Esophagus mucosa (tissue), 1 donor: ENCODE measurements around the gene RNF112. TPM values are rescaled to one million over a fixed set of nuclear protein-coding genes. Genes with fewer than 3 reads are reported as not detected.

Source experiments
- ATAC-seq: fragments of 200-7000 bp; cut with Tn5 transposase; one replicate; pipeline ENCODE4 v1.9.1; 2020
- total RNA-seq: library from RNA; stranded (reverse); gene quantifications from one replicate; pipeline ENCODE4 v1.2.4, GENCODE V29; 2023
- donor health status: DM: yes; HTN: yes; CAD: no.

RNF112 gene
- total RNA-seq, 1 donor from 2014 or later = 1.1 TPM

- ATAC-seq = no peak
Measured at GRCh38 chr17:19375732-19376131, 35.3 kb upstream of the RNF112 start.

GRCh38 chr17:19376811-19377210 is 34.2 kb upstream of the RNF112 start:
- no peak for ATAC-seq

- peak; percentile 93 for ATAC-seq
Measured at GRCh38 chr17:19377602-19378415, 33.2 kb upstream of the RNF112 start.

GRCh38 chr17:19378416-19379360 is 32.3 kb upstream of the RNF112 start, which contains the start of gene MAPK7:
Gene MAPK7, plus strand, starts transcription at chr17:19378498. Its CDS starts 403 bp downstream, at chr17:19378901.
- peak; percentile 12 for ATAC-seq

- ATAC-seq = no peak
Measured at GRCh38 chr17:19379361-19380065, 31.5 kb upstream of the RNF112 start.

GRCh38 chr17:19380481-19381301 is 30.3 kb upstream of the RNF112 start:
- ATAC-seq = no peak

GRCh38 chr17:19381361-19381740 is 29.7 kb upstream of the RNF112 start:
- ATAC-seq = no peak

GRCh38 chr17:19381741-19382444 is 29.1 kb upstream of the RNF112 start:
- ATAC-seq = no peak

- ATAC-seq = no peak
Measured at GRCh38 chr17:19382531-19383444, 28.2 kb upstream of the RNF112 start.

GRCh38 chr17:19383681-19384470 is 27.2 kb upstream of the RNF112 start:
- no peak for ATAC-seq

GRCh38 chr17:19384723-19385391 is 26.2 kb upstream of the RNF112 start:
- peak; percentile 86 for ATAC-seq

GRCh38 chr17:19385521-19385983 is 25.5 kb upstream of the RNF112 start:
- ATAC-seq = peak; percentile 56

GRCh38 chr17:19386051-19386929 is 24.7 kb upstream of the RNF112 start:
- ATAC-seq = peak; percentile 57

- no peak for ATAC-seq
Measured at GRCh38 chr17:19386974-19387920, 23.8 kb upstream of the RNF112 start, which contains the start of gene MFAP4. Gene MFAP4, minus strand, starts transcription at chr17:19387190. Its CDS starts 35 bp downstream, at chr17:19387155.

GRCh38 chr17:19387921-19388521 is 23.0 kb upstream of the RNF112 start:
- no peak for ATAC-seq
